PC-9 (cell line): ENCODE measurements around the gene ROBO4. TPM values are rescaled to one million over a fixed set of nuclear protein-coding genes. Genes with fewer than 3 reads are reported as not detected.

Experiments used
- BruUV-seq: library from RNA; stranded (reverse); fragments of 400-500 nt; replicated peaks from 2 replicates; lab custom pipeline; 2021; lab: Mats Ljungman, UMichigan
- CTCF ChIA-PET: fragments of 300-600 bp; sonication (Branson Sonifier 250); formaldehyde crosslinking; loops from one replicate; lab custom pipeline; 2022; ENCODE audit warnings: antibody characterized with exemption; lab: Charles Lee
- POLR2A ChIA-PET: fragments of 300-600 bp; sonication (Branson Sonifier 250); formaldehyde crosslinking; loops from one replicate; lab custom pipeline; 2022; ENCODE audit warnings: antibody characterized with exemption; ENCODE audit not compliant: unreplicated experiment; lab: Charles Lee
- DNase-seq, 2 experiments: peaks; one replicate each; pipeline versions ENCODE4 v3.0.0 to v3.0.0-alpha.2; 2015 to 2022; ENCODE audit warnings: mixed read lengths in 1 of 2
- H2AFZ ChIP-seq: fragments of 200-600 bp; sonication (generic); 2 replicates; pipeline ENCODE4 v1.8.1; 2017; ENCODE audit warnings: antibody characterized with exemption
- H3F3A ChIP-seq: fragments of 200-600 bp; sonication (generic); 2 replicates; pipeline ENCODE4 v1.8.1; 2017; ENCODE audit warnings: antibody characterized with exemption, mild to moderate bottlenecking, low read depth; ENCODE audit not compliant: insufficient read depth
- H3K27ac ChIP-seq: fragments of 200-600 bp; sonication (generic); 2 replicates; pipeline ENCODE4 v1.6.1; 2016; ENCODE audit warnings: mixed run types
- H3K27me3 ChIP-seq: fragments of 200-600 bp; sonication (generic); 2 replicates; pipeline ENCODE4 v1.6.1; 2016; ENCODE audit warnings: low read depth, mixed run types; ENCODE audit not compliant: insufficient read depth
- H3K36me3 ChIP-seq: fragments of 200-600 bp; sonication (generic); 2 replicates; pipeline ENCODE4 v1.6.1; 2016; ENCODE audit warnings: low read depth, mixed run types
- H3K4me1 ChIP-seq: fragments of 200-600 bp; sonication (generic); replicated peaks from 2 replicates; pipeline ENCODE4 v1.6.1; 2016; ENCODE audit warnings: mixed run types; ENCODE audit not compliant: insufficient read depth
- H3K4me2 ChIP-seq: fragments of 200-600 bp; sonication (generic); 2 replicates; pipeline ENCODE4 v1.6.1; 2017; ENCODE audit warnings: mixed run types
- H3K4me3 ChIP-seq: fragments of 200-600 bp; sonication (generic); 2 replicates; pipeline ENCODE4 v1.6.1; 2016; ENCODE audit warnings: mixed run types
- H3K79me2 ChIP-seq: fragments of 200-600 bp; sonication (generic); 2 replicates; pipeline ENCODE4 v1.6.1; 2017; ENCODE audit warnings: low read depth, mixed run types
- H3K9me2 ChIP-seq: fragments of 200-600 bp; sonication (generic); 2 replicates; pipeline ENCODE4 v1.8.1; 2017; ENCODE audit warnings: mild to moderate bottlenecking; ENCODE audit not compliant: insufficient read depth
- H3K9me3 ChIP-seq: fragments of 200-600 bp; sonication (generic); 2 replicates; pipeline ENCODE4 v1.8.1; 2016; ENCODE audit warnings: low read depth; ENCODE audit not compliant: insufficient read depth
- H4K20me1 ChIP-seq: fragments of 200-600 bp; sonication (generic); 2 replicates; pipeline ENCODE4 v1.8.1; 2017; ENCODE audit not compliant: insufficient read depth
- CTCF ChIP-seq: fragments of 200-600 bp; sonication (generic); conservative IDR thresholded peaks from 2 replicates; pipeline ENCODE4 v1.6.1; 2017; ENCODE audit warnings: mixed run types, antibody characterized with exemption, mild to moderate bottlenecking, moderate library complexity
- EZH2 ChIP-seq: fragments of 200-600 bp; sonication (generic); IDR thresholded peaks from 2 replicates; pipeline ENCODE4 v1.8.0; 2017; ENCODE audit warnings: antibody characterized with exemption, low read depth
- intact Hi-C: fragments of 100-400 bp; cut with micrococcal nuclease; formaldehyde crosslinking; loops from one replicate; pipeline ENCODE4 v1.10.0; 2022; ENCODE audit not compliant: unreplicated experiment
- total RNA-seq: library from RNA; stranded (reverse); gene quantifications from 2 replicates; pipeline ENCODE4 v1.2.3, GENCODE V29; 2021

ROBO4 gene
- total RNA-seq, 1 experiment from 2014 or later = not detected

GRCh38 chr11:124869856-124870387, 27.7 kb downstream of the ROBO4 start:
- Histone ChIP-seq H3K27me3 (peaks cover 96% of the 10 kb centered on the region), H3K9me2 (no peaks in the 10 kb centered on the region), H3K4me2 (no peak overlapping the region), H3K36me3 (no peaks in the 10 kb centered on the region), H3K9me3 (no peaks in the 10 kb centered on the region), H4K20me1 (no peaks in the 10 kb centered on the region), H3K4me3 (no peak overlapping the region), H2AFZ (no peak overlapping the region), H3K4me1 (no peaks in the 10 kb centered on the region), H3K79me2 (no peaks in the 10 kb centered on the region), H3K27ac (no peak overlapping the region), H3F3A (no peaks in the 10 kb centered on the region)
- no TSS peak for BruUV-seq
- TF ChIP-seq EZH2 (no peak), CTCF (no peak)
- DNase-seq = no peak
- intact Hi-C loops = no loop called here
- POLR2A ChIA-PET = no interaction called here
- CTCF ChIA-PET = no interaction called here

GRCh38 chr11:124869331-124869730, 28.3 kb downstream of the ROBO4 start:
- DNase-seq = no peak
- Histone ChIP-seq H3K4me2 (no peak overlapping the region), H3K79me2 (no peaks in the 10 kb centered on the region), H3K9me2 (no peaks in the 10 kb centered on the region), H3K27ac (no peak overlapping the region), H3F3A (no peaks in the 10 kb centered on the region), H3K27me3 (peaks cover 96% of the 10 kb centered on the region), H3K9me3 (no peaks in the 10 kb centered on the region), H3K4me1 (no peaks in the 10 kb centered on the region), H4K20me1 (no peaks in the 10 kb centered on the region), H2AFZ (no peak overlapping the region), H3K36me3 (no peaks in the 10 kb centered on the region), H3K4me3 (no peak overlapping the region)
- no peak for TF ChIP-seq EZH2
- TF ChIP-seq CTCF = no peak
- ChIA-PET CTCF (no interaction called here), POLR2A (no interaction called here)
- no TSS peak for BruUV-seq
- intact Hi-C loops = no loop called here

GRCh38 chr11:124868331-124869274, 29.1 kb downstream of the ROBO4 start:
- Histone ChIP-seq H3K79me2 (no peaks in the 10 kb centered on the region), H3F3A (no peaks in the 10 kb centered on the region), H3K9me2 (no peaks in the 10 kb centered on the region), H3K27ac (no peak overlapping the region), H3K4me3 (no peak overlapping the region), H3K4me2 (no peak overlapping the region), H3K9me3 (no peaks in the 10 kb centered on the region), H3K27me3 (peaks cover 96% of the 10 kb centered on the region), H4K20me1 (no peaks in the 10 kb centered on the region), H3K4me1 (peaks cover 1% of the 10 kb centered on the region; the same call in 1 of the 2 replicates), H2AFZ (no peak overlapping the region), H3K36me3 (no peaks in the 10 kb centered on the region)
- no peak for DNase-seq
- intact Hi-C loops = no loop called here
- no TSS peak for BruUV-seq
- ChIA-PET POLR2A (no interaction called here), CTCF (no interaction called here)
- no peak for TF ChIP-seq CTCF
- no peak for TF ChIP-seq EZH2
